Stimulated activated CD4-positive, alpha-beta T cell treated with anti-CD3 and anti-CD28 coated beads, Interleukin-2, amount 100 ng/mL, for 4 hours (primary cell): ENCODE measurements around the gene AP1M1.

Source experiments
- DNase-seq: peaks from one replicate; pipeline ENCODE4 v3.0.0-alpha.2; 2020; ENCODE audit warnings: low read depth

The AP1M1 gene

DNA sequence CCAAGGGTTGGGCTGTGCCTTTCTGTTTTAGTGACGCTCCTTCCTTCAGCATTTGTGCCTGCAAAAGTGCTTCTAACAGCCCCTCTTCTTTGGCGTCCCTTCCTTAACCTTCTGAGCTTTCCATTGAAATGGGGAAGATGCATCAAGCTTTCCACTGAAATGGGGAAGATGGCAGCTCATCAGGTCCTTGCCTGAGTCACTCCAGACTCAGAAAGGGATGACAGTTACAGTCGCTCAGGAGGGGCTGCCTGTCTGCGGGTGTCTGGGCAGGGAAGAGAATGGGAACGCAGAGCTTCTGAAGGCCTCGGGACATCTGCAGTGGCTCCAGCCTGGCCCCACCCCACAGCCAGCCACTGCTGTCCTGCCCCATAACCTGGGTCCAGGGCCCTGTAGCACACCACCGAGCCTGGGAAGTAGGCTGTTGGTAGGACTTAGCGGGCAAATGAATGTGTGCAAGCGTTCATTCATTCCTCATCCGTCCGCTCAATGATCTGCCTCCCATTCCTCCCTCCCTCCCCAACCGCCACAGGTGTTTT is 9.8 kb downstream of the AP1M1 start:
- DNase-seq = no peak

DNA sequence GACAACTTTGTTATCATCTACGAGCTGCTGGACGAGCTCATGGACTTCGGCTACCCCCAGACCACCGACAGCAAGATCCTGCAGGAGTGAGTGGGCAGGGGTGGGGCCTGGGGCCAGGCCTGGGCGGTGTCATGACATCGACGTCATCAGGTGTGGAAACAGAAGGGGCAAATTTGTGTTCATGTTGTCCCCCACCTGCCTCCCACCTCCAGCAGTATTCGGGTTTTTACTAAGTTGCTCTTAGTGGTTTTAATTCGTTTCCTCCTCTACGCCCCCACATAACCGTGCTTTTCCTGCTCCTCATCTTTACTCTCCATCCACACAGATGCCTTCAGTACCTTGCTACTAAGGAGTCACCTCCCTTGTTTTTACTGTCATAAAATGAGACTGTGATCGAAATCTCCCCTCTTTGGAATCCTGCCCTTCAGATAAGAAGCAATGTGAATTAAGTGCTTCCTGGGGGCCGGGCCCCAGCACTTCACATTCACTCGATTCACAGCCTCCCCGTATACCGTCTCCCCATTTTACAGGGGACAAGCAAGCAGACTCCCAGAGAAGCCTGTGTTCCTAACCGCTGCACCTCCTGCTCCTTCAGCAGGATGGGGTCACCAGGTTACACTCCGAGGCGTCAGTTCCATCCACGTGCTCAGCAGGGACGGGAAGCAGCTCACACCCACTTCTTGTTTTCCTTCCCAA is 10.5 kb downstream of the AP1M1 start:
- no peak for DNase-seq

DNA sequence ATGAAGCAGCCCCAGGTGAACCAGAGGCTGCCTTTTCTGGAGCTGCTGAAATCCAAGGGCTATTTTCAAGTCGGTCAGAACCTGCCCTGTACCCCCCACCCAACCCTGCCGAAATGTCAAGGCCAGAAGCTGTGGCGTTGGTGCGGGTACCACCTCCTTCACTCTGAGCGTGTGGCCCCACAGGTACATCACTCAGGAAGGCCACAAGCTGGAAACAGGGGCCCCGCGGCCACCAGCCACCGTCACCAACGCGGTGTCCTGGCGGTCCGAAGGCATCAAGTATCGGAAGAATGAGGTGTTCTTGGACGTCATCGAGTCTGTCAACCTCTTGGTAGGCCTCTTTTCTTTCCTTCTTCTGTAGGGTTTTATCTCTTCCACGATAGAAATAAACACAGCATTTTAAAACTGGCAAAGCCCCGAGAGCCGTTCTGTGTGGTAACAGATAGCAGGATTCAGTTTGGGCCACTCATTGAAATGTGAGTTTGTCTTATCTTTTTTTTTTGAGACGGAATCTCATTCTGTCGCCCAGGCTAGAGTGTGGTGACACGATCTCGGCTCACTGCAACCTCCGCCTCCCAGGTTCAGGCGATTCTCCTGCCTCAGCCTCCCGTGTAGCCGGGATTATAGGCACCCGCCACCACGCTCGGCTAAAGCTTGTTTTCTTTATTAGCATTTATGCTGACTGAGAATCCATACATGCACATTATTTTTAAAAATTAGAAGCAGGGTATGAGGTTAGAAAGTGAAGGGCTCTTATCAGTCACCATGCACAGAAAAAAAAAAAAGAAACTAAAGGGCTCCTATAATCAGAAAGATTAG is 11.3 kb downstream of the AP1M1 start:
- no peak for DNase-seq

DNA sequence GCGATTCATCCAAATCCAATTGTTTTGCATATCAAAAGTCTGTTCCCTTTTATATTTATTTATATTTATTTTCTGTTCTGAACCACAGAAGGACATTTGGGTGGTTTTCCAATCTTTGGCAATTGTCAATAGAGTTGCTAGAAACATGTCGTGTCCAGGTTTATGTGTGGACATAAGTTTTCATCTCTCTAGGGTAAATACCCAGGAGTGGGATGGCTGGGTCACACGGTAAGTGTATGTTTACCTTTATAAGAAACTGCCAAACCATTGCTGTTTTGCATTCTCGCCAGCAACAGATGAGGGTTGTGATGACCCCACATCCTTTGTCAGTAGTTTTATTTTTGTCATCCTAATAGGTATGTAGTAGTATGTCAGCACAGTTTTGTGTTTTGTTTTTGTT is 12.5 kb downstream of the AP1M1 start:
- no peak for DNase-seq

DNA sequence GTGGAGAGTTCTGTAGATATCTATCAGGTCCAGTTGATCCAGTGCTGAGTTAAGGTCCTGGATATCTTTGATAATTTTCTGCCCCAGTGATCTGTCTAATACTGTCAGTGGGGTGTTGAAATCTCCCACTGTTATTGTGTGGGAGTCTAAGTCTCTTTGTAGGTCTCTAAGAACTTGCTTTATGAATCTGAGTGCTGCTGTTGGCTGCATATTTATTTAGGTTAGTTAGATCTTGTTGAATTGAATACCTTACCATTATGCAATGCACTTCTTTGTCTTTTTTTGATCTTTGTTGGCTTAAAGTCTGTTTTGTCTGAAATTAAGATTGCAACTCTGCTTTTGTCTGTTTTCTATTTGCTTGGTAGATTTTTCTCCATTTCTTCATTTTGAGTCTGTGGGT is 15.4 kb downstream of the AP1M1 start:
- DNase-seq = no peak

DNA sequence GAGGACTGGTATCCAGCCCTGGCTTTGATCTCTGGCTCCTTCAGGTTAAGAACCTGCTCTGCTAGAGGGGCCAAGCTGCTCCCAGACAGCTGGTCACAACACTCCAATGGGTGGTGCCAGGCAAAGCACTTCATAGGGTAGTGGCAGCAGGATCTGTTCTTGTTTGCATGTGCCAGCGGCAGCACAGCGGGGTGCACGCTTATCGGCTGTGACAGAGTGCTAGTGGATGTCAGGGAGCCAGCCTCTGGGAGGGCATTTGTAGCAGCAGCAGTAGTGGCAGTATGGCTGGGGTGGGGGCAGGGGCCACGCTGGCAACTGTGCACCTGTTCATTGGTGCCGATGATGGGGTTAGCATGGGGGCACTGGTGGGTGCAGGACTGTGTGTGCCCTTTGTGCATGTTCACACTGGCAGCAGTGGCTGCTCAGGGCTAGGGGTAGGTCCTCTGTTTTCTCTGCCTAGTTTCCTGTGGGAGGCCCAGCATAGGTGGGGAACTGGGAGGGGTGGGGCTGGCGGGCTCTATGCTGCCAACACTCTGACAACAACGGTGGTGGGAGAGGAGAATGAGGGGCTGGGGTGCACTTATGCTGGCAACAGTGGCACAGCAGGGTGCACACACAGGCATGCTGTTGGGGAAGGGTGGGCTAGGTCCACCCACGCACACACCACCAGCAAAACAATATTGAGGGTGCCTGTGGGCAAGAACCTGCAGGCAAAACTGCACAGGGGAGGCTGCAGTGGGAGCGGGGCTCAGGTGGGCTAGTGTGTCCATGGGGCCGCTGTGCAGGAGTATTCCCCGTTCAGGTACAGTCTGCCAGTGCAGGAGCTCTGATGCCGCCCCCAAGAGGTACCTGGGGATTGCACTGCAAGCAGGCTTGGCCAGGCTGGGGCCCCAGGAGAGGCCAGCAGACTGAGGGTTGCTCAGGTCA is 19.3 kb downstream of the AP1M1 start:
- no peak for DNase-seq

DNA sequence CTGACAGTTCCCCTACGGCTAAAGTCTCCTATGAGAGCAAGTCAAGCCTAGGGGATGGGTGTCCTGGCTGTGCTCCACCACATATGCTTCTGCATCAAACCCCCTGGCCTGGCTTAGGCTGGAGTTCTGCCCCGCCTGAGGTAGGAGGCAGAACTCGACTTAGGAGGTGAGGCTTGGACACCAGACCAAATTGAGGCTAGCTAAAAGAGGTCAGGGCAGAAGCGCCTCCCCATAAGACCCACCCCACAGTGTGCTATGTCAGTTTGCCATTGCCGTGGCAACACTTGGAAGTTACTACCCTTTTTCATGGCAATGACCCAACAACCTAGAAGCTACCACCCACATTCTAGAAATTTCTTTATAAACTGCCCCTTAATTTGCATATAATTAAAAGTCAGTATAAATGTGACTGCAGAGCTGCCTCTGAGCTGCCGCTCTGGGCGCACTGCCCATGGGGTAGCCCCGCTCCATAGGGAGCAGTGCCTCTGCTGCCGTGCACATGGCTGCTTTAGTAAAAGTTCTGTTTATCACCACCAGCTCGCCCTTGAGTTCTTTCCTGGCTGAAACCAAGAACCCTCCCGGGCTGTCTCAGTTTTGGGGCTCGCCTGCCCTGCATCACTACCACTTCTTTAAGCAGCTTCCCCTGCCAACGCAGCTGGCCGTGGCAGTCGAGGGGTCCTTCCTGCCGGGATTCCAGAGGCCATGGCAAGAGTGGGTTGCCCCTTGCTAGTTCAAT is 20.2 kb downstream of the AP1M1 start:
- no peak for DNase-seq

DNA sequence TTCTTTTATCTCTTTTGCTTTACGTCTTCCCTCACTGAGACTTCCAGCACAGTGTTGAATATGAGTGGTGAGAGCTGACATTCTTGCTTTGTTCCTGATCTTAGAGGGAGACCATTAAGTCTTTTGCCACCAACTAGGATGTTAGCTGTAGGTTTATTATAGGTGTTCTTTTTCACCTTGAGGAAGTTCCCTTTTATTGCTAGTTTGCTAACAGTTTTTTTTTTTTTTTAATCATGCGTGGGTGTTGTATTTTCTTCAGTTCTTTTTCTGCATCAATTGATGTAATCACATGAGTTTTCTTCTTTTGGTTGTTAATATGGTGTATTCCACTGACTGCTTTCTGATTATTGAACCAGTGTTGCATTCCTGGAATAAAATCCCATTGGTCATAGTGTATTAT is 21.1 kb downstream of the AP1M1 start:
- no peak for DNase-seq

DNA sequence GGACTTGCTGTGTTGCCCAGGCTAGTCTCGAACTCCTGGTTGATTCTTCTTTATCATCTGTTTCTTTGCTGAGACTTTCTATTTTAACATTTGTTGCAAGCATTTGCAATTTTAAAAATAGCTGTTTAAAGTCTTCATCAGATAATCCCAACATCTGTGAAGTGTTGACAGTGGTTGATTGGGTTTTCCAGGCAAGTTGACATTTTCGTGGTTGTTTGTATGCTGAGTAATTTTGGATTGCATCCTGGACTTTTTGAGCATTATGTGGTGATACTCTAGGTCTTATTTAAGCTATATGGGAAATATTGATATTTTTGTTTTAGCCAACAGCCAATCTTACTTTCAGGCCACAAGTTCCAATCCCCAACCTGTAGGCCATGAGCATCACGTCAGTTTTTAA is 25.1 kb downstream of the AP1M1 start:
- no peak for DNase-seq

DNA sequence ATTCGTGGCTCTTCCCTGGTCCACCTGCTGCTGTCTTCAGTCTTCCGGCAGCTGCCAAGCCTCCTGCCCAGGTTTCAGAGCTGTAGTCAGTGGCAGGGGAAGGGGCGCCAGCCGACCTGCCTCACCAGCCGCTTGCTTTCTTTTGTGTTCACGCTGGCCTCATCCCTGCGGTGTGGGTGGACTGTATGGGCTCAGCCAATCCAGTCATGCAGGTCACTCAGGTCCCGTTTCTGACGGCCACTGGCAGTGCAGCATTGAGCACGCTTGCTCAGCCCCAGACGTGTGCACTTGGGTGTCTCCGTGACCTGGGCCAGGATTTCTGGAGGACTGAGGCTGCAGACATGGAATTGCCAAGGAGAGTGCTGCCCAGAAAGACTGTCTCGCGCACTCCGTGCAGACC is 26.0 kb downstream of the AP1M1 start:
- no peak for DNase-seq

DNA sequence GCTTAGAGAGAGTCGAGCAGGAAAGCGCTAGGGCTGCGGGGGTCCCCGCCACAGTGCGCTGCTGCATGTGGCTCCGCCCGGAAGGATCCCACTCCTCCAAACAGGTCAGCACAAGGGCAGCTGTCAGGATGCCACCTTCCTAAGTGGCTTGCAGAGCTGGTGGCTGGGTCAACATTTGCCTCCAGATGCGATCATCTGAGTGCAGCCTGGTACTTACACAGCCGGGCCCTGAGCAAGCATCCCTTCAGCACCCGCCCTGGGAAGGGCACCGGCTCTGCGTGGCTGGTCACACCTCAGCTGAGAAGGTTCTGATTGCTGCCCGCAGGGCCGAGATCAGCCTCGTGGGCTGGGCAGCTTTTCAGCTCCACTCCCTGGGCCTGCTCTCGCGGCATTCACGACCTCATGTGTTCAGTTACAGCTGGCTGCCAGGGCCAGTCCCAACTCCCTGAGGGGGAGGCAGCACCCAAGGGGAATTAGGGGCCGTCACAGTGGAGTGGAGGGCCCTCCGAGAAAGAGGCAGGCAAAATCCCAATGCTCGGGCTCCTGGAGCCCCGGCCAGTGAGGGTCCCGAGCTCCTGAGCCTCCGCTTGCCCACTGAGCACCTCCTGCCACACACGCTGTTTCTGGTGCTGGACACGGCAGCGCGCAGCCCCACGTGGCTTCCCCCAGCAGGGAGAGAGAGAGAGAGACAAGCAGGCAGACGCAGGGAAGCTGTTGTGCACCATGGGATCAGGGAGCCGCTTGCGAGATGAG is 26.8 kb downstream of the AP1M1 start:
- no peak for DNase-seq

DNA sequence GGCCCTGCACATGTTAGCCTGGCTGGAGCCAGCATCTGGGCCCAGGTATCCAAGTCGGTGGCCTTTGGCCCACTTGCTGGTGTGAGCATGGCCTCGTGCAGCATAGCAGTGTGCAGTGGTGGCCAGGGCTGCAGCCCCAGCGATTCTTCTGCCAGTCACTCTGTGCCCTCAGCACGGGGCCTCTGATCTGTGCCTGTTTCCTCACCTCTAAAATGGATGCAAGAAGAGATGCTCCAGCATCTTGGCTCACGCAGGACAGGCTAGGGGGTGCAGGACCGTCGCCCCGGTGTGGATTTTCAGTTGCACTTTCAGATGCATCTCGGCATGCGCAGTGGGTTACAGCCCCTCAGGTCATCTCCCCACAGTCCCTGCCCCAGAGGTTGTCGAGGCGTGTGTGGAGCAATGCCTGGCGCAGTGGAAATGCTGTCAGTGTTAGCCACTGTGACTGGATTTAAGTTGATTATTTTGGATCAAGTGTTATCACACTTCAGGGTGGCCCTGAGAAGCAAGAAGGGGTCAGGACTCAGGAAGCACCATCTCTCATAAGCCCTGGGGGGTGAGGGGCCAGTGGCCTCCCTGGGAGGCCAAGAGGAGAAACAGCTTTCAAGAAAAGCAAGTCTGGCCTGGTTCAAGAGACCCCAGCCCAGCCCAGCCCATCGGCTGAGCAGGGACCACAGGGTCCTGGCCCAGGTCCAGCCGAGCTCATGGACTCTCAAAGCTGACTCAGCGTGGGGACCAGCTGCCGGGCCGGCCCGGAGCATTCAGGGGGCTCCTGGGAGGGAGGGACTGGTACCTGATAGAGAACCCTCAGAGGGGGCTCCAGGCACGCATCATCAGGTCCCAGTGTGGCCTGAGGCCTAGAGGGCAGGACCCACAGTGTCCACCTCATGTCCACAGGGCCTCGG is 27.8 kb downstream of the AP1M1 start:
- no peak for DNase-seq

DNA sequence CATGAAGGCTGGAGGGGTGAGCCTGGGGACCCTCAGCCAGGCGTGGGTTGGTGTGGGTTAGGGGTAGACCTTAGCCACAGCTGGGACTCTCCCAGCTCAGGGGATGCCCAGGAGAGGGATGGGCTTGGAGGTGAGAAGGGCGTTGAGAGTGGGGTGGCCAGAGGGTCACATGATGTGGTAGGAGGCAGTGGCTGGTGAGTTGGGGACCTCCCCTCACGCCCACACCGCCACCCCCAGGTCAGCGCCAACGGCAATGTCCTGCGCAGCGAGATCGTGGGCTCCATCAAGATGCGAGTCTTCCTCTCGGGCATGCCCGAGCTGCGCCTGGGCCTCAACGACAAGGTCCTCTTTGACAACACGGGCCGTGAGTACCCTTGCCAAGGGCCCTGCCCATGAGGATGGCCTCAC is 28.5 kb downstream of the AP1M1 start:
- no peak for DNase-seq

DNA sequence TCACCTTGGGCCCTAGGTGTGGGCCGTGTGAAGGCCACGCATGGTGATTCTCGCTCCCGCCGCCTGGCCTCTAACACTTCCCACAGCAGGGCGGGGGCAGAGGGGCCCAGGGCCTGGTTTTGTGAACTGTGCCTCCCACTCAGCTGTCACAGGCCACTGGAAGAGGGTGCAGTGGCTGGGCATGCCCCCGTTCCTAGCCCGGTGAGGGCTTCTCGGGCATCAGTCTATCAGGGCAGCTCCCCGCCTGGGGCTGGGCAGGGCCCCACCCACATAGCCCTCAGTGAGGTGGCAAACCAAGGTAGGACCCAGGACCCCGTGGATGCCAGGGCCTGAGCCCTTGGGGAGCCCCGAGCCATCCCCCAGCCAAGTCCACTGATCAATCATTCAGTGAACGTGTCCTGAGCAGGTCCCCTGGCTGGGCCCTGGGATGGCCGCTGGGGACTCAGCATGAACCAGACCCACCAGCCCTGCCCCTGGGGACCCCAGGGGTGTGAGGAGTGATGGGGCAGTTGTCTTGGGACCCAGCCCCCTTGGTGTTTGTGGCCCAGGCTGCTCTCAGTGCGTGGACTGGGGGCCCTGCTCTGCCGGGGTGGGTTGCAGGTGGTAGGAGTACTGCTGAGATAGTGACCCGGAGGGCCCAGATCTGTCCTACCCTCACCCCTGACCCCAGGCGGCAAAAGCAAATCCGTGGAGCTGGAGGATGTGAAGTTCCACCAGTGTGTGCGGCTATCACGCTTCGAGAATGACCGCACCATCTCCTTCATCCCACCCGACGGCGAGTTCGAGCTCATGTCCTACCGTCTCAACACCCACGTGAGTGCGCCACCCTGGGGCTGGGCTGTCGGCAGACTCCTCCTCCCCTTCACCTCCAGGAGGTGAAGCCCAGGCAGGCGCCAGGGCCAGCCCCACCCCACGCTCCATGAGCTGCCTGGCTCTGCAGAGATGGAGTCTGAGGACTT is 29.4 kb downstream of the AP1M1 start:
- no peak for DNase-seq

DNA sequence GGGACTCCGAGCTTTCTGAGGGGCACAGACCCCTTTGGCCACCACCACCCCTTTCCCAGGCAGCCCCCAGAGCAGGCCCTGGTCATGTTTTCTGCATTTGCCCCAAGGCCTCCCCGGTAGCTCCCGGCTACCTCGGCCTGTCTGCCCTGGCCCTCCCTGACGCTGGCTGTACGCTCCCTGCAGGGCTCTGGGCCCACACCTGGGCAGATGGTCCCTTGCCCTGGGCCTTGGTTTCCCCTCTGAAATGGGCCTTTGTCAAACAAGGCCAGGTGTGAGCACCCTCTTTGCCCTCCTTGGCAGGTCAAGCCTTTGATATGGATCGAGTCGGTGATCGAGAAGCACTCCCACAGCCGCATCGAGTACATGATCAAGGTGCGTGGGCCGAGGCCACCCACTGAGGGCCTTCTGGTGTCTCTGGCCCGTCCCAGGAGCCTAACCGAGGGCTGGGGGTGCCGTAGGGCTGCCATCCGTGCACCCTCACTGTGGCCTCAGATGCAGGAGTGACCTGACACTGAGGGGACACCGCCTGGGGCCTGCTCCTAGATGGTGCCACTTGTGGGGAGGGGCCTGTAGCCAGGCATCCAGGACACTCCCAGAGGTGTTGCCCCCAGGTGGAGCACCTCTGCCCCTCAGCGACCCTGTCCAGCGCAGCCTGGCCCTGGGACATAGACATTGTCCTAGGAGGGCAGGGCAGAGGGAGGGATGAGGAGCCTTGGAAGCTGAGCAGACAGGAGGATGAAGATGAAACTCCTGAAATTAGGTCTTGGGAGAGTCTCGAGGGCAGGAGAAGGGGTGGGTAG is 30.3 kb downstream of the AP1M1 start:
- no peak for DNase-seq

DNA sequence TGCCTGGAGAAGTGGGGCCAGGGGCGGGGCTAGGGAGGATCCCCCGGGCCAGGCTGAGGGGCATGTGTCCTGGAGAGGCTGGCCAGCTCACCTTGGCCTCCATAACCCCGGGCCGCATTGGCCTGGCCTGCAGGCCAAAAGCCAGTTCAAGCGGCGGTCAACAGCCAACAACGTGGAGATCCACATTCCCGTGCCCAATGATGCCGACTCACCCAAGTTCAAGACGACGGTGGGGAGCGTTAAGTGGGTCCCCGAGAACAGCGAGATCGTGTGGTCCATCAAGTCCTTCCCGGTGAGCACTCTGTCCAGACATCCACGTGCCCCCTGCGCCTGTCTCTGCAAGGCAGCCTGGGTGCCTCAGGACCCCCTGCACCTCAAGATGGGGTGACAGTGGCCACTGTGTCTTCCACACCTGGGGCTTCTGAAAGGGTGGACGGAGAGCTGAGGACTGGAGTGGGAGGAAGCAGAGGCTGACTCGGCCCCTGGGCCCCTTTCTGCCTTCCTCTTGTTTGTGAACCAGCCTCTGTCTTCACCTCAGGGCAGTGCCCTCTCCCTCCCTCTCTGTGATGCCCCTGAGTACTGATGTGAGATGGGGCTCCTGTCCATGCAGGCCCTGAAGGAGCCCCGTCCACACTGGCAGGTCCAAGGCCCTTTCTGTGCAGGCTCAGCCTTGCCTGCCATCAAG is 31.1 kb downstream of the AP1M1 start:
- DNase-seq = no peak

DNA sequence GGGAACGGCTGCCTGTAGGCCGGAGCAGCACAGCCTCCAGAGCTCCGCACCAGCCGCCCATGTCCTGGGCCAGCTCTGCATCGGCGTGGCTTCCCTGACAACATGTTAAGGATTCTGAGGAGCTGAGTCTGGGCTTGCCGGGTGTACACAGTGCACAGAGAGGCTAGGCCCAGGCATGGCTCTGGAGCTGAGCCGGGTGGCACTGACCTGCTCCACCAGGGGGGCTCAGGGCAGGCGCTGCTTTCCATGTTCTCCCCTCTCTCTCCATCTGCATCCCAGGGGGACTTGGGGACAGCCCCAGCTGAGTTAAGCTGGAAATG is 31.6 kb downstream of the AP1M1 start:
- DNase-seq = no peak
